ENCODE results near the gene PCDHGA4.
"Not testable (repeated sequence)": the region's sequence is repeated elsewhere in the genome, so short reads cannot be mapped to it uniquely, and the experiment has no call there.

PCDHGA4 gene
- 0.12 to 0.54 (median 0.38) reads per million in 4 donors for total RNA-seq

DNA sequence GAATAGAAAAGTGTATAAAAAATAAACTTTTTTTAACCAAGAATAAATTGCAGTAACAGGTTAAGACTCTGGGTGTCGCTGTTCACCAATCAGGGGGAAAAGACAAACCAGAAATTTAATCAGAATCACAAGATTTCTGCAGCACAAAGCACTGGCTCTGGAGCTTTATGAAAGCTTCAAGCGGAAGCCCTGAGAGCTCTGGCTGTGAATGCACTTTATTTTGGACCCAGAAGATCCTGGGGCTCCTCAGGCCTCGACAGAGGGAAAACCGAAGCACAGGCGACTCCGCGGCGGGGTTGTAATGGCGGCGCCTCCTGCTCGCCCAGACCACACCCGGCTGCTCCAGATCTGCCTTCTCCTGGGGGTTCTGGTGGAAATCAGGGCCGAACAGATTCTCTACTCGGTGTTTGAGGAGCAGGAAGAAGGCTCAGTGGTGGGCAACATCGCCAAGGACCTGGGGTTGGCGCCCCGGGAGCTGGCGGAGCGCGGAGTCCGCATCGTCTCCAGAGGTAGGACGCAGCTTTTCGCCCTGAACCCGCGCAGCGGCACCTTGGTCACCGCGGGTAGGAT lies at the start of gene PCDHGA4:
Gene PCDHGA4, plus strand, starts transcription at position 122 of the 570 bp plus-strand sequence. Its CDS starts 87 bp downstream, at position 209.
- no peak for DNase-seq

DNA sequence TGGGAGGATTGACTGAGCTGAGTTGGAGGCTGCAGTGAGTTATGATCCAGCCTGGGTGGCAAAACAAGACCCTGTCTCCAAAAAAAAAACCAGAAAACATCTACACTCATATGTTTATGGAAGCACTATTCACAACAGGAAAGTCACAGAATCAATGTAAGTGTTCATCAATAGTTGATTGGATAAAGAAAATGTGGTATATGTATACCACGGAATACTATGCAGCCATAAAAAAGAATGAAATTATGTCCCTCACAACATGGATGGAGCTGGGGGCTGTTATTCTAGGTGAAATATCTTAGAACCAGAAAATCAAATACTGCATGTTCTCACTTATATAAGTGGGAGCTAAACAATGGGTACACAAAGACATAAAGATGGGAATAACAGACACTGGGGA lies 48.2 kb upstream of the PCDHGA4 start:
- DNase-seq = no peak

DNA sequence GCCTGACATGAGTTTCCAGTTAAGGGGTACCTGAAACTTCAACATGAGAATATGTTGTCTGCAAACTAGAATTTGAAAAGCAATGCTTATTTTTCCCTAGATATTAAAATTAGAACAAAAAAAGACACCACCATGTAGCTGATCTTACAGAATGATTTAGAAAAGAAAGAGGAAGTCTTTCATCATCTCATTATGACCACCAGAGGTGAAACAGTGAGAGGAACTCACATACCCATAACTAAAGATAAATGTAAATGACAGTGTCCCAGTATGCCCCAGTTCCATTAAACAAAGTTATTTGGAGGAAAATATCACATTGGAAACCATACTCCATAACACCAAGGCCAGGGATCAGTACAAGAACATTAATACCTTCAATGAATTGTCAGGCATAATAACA lies 41.1 kb upstream of the PCDHGA4 start:
- no peak for DNase-seq

DNA sequence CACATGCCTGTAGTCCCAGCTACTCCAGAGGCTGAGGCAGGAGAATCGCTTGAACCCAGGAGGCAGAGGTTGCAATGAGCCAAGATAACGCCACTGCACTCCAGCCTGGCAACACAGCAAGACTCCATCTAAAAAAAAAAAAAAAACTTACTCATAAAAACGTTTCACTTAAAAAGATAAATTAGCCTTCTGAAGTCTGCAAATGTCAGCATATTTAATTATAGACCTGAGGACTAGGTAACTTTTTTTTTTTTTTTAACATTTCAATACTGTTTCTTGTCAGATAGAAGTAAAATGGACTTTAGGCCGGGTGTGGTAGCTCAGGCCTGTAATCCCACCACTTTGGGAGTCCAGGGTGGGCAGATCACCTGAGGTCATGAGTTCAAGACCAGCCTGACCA lies 37.9 kb upstream of the PCDHGA4 start:
- not testable (repeated sequence) for DNase-seq

DNA sequence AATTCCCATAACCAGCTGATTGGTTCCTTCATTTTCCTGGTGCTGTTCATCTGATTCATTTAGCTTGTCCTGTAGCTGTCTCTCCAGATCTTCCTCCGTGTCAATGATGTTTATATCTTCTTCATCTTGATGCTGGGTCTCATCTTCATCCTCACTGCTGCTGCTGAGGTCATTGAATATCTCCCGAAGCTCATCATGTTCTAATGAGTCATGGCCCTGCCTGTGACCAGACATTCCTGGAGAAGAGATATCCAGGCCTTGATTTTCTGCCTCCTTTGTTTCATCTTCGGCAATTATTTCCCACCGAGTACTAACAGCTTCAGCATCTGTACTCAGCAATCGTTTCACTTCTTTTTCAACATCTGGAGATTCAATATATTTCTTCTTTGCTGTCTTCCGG lies 35.6 kb upstream of the PCDHGA4 start:
- DNase-seq = no peak

DNA sequence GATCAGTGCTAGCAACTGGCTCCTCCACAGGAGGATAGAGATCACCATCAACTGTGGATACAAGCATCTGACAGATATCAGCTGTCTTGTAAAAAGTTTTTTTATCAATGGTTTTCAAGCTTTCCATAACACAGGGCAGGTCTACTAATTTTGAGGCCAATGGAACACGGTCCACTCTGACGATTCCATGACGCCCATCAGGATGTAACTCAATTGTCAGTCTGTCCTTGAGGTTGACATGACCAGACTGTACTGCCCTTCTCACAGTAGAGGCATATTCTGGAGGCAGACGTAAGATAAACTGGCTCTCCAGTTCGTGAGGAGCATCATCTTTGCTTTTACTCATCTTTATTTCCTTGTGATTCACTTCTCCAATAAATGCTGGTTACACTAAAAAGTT lies 35.1 kb upstream of the PCDHGA4 start:
- no peak for DNase-seq

DNA sequence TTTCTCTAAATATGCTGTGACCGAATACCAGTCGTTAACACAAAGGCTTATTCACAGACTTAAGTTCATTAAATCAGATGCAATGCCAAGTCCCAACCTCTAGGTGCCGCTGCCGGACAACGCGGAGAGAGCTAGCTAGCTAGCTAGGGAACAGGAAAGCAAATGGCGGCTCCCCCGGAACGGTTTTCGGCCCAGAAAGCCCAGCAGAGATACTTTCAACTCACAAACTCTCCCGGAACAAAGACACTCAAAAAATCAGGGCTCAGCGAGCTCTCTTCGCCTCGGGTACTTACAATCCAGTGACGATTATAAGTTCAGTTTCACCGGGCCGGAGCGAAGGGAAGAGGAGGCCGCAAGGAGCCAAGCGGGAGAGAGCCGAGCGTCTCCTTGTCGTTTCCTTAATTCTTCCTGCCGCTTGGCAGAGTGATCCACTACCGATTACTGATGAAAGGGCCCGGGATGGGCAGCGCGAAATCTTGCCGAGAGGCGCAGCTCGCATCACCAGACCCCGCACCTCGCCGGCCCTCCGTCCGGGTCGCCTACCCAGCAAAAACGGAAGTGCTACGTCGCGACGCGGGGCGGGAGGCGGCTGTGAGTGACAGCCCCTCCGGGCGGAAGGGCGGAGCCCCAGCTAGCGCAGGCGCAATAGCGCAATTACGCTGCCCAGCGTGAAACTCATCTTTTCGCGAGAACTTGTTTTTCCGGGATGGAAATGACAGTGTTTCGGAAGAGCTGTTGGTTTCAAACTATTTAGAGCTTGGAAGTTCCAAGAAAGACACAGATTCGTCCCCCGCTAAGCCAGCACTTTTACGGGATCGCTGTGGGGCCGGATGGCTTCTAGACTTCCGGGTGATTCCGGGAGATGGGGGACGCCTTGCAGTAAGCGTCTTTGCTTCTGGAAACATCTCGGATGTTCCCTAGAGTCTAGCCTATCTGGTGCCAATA lies 34.3 kb upstream of the PCDHGA4 start, which contains the start of gene TAF7:
Gene TAF7, minus strand, starts transcription at position 560 of the 945 bp plus-strand sequence. CDS start 740 bp downstream, outside the sequence.
- DNase-seq = peak; percentile 85 to 93 (median 89)

DNA sequence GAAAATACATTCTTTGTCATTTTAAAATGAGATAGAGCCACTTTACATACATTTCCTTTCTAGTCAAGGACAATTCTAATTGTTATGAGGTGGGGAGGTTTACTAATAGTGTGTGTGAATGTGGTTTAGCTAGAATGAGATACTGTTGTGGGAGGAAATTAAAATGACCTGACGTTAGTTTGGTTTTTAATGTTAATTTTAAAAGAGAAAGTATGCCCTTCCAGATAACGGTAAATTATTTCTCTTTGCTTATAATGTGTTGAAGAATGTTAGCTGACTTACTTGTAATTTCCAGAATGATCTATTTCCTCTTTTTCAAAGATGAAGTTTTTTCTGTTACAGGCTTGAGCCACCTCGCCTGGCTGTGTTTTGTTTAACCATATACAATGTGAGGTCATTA lies 32.6 kb upstream of the PCDHGA4 start:
- DNase-seq = no peak

DNA sequence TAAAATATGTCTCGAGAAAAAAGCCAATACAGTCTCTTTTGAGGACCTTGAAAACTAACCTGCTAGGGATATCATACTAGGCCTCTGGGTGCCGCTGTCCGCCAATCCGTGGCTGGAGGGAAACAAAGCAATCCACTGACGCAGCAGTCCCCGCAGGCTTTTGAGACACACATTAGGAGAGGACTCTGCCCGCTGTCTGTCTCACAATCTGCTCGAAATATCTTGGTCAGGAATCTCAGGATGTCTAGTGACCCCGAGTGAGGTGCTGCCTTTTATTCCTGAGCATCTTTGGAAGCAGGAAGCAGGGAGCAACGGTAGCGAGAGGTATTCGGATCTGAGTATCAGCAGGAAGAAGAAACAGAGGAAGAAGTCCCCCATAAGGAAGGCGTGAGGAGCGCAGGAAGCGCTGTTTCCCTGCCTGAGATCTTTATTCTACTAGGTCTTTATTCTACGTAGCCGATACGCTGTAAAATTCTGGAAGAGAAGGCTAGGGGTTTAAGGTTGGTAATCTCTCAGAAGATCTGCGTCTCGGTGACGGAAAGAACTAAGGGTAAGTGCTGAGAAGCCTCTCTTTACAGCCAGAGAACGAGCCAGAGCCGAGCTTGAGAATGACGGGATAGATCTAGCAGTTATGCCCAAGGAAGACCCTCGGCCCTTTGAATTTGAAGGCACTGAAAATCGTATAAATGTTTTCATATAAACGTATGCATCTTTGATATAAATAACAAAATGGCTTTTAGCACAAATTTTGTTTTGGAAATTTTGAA lies 28.6 kb upstream of the PCDHGA4 start:
- DNase-seq = peak; percentile 24 to 59 (median 52)

DNA sequence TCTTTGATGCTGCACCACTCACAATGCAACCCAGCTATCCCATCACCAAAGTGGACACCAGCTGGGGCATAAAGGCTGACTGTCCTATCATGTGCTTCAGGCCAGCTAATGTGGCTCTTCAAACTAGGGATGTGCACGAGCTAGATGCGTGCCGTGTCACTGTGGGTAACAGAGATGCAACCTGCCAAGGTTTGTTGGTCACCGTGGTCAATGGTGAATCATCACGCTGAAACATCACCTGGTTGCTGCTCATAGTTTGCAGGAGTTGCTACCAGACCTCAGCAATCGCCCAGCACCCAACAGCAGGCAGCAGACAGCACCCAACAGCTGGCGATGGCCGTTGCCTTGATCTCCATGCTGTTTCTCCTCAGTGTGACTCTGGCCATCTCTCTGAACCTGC lies 26.6 kb upstream of the PCDHGA4 start:
- DNase-seq = no peak

DNA sequence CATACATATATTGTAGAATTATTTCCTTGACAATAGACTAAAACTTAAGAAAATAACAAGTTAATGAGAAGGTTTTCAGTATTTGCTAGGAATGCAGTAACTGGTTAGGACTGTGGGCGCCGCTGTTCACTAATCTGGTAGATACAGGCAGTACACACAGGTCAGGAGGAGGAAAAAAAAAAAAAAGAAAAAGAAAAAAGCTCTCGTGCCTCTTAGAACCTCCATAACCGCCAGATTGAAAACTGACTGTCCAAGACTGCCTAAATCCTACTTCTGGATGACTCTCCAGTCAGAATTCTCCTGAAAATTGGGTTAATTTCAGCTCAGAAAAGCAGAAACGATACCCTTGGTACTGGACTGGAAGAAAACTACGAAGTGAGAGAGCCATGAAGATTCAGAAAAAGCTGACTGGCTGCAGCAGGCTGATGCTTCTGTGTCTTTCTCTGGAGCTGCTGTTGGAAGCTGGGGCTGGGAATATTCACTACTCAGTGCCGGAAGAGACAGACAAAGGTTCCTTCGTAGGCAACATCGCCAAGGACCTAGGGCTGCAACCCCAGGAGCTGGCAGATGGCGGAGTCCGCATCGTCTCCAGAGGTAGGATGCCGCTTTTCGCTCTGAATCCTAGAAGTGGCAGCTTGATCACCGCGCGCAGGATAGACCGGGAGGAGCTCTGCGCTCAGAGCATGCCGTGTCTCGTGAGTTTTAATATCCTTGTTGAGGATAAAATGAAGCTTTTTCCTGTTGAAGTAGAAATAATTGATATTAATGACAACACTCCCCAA lies 24.3 kb upstream of the PCDHGA4 start, which contains the start of gene PCDHGA1:
Gene PCDHGA1, plus strand, starts transcription at position 216 of the 782 bp plus-strand sequence.
- peak in 2 of 5 donors; percentile 8 to 16 for DNase-seq

DNA sequence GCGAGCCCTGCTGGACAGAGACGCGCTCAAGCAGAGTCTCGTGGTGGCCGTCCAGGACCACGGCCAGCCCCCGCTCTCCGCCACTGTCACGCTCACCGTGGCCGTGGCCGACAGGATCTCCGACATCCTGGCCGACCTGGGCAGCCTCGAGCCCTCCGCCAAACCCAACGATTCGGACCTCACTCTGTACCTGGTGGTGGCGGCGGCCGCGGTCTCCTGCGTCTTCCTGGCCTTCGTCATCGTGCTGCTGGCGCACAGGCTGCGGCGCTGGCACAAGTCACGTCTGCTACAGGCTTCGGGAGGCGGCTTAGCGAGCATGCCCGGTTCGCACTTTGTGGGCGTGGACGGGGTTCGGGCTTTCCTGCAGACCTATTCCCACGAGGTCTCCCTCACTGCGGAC lies 22.2 kb upstream of the PCDHGA4 start:
- not testable (repeated sequence) for DNase-seq

DNA sequence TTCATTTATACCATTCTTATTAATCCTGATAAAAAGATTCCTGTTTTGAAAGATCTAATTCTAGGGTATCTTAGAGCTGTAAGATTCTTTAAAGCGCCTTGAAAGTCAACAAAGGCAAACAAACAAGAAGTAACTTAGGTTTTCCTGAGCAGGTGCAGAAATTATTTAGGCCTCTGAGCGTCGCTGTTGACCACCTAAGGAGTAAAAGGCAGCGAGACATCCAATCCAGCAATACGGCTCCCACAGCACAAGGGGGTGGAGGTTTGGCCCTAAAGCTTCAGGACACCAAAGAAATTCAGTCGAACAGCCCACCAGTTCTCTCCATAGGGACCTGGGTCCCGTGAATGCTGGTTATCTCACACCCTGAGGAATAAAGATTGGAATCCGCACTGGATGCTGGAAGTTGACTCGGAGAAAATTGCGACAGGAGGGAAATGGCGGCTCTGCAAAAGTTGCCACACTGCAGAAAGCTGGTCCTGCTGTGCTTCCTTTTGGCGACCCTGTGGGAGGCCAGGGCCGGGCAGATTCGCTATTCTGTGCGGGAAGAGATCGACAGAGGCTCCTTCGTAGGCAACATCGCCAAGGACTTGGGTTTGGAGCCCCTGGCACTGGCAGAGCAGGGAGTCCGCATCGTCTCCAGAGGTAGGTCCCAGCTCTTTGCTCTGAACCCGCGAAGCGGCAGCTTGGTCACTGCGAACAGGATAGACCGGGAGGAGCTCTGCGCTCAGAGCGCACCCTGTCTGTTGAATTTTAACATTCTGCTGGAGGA lies 16.1 kb upstream of the PCDHGA4 start, which contains the start of gene PCDHGA2:
Gene PCDHGA2, plus strand, starts transcription at position 223 of the 769 bp plus-strand sequence.
- peak in 1 of 5 donors; percentile 8 for DNase-seq

DNA sequence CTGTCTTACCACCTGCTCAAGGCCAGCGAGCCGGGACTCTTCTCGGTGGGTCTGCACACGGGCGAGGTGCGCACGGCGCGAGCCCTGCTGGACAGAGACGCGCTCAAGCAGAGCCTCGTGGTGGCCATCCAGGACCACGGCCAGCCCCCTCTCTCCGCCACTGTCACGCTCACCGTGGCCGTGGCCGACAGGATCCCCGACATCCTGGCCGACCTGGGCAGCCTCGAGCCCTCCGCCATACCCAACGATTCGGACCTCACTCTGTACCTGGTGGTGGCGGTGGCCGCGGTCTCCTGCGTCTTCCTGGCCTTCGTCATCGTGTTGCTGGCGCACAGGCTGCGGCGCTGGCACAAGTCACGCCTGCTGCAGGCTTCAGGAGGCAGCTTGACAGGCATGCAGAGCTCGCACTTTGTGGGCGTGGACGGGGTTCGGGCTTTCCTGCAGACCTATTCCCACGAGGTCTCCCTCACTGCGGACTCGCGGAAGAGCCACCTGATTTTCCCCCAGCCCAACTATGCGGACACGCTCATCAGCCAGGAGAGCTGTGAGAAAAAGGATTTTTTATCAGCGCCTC lies 14.0 kb upstream of the PCDHGA4 start:
- DNase-seq = not testable (repeated sequence)

DNA sequence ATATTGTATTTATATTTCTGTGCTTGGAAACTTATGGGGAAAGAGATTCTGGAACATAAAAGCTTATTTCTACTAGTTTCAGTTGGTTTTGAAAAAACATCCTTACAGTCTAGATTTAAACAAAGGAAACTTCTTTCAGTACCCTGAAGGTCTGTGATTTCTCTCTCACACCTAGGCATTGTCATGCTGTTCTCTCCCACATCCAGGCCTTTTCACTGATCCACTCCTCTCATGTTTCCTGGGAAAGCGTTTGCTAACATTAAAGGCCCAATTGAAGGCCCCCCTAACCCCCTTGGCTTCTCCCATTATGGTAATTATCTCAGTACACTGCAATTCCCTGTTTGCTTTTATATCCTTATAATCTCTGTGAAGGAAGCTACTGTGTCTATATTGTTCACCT lies 12.0 kb upstream of the PCDHGA4 start:
- DNase-seq = no peak

DNA sequence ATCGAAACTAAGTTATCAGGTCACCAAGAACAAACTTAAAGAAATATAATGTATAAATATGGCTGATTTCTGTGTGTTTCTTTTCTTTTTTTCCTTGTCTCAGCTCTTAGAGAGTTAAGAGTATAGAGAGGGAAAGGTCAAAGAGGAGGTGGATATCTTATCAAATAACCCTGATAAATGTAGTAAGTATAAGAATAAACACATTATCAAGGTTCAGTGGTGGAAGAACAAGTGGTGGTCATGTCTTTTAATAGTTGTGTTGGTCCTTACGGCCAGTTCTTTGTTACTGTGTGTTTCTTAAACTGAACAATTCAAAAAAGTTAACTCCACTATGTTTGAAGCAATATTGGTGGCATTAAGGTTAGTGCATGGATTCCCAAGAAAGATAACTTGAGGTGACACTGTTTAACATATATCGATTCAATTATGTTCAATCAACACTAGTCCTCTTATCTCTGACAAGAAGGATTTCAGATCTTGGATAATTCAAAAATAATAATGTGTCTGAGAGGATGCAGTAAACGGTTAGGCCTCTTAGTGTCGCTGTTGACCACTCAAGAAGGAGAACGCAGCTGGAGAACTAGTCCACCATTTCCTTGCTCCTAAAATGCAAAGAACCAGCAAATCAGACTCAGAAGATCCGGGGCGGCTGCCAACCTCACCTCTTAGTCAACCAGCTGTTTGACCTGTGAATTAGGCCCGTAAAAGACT lies 11.4 kb upstream of the PCDHGA4 start, which contains the start of gene PCDHGA3:
Gene PCDHGA3, plus strand, starts transcription at position 588 of the 711 bp plus-strand sequence. CDS start 205 bp downstream, outside the sequence.
- DNase-seq = peak in 1 of 5 donors; percentile 14

DNA sequence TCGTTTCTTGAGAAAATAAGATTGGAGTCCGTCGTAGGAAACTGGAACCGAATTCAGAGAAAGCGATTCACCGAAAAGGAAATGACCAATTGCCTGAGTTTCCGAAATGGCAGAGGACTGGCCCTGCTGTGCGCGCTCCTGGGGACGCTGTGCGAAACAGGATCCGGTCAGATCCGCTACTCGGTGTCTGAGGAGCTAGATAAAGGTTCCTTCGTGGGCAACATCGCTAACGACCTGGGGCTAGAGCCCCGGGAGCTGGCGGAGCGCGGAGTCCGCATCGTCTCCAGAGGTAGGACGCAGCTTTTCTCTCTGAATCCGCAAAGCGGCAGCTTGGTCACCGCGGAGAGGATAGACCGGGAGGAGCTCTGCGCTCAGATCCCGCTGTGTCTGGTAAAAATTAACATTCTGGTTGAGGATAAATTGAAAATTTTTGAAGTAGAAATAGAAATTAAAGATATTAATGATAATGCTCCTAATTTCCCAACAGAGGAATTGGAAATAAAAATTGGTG lies 10.8 kb upstream of the PCDHGA4 start:
- no peak for DNase-seq

DNA sequence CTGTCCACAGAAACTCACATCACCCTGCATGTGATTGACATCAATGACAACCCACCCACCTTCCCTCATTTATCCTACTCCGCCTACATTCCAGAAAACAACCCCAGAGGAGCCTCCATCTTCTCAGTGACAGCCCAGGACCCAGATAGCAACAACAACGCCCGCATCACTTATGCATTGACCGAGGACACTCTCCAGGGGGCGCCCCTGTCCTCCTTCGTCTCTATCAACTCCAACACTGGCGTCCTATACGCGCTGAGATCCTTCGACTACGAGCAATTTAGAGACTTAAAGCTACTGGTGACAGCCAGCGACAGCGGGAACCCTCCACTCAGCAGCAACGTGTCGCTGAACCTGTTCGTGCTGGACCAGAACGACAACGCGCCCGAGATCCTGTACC lies 9.5 kb upstream of the PCDHGA4 start:
- DNase-seq = no peak

DNA sequence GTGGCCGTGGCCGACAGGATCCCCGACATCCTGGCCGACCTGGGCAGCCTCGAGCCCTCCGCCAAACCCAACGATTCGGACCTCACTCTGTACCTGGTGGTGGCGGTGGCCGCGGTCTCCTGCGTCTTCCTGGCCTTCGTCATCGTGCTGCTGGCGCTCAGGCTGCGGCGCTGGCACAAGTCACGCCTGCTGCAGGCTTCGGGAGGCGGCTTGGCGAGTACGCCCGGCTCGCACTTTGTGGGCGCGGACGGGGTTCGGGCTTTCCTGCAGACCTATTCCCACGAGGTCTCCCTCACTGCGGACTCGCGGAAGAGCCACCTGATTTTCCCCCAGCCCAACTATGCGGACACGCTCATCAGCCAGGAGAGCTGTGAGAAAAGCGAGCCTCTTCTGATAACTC lies 8.8 kb upstream of the PCDHGA4 start:
- DNase-seq = not testable (repeated sequence)

Measured in T-helper 1 cell (primary cell).